Upper lobe of left lung (tissue), 4 donors: ENCODE data around the gene SNX13.

Experiments used
- CTCF ChIP-seq, 6 experiments: fragments of 450-650 bp in 4 of 6; fragments of 200-600 bp in 2 of 6; sonication (generic) in 2 of 6; IDR thresholded peaks; one replicate each; pipeline ENCODE4 v1.5.1; 2016 to 2019; ENCODE audit warnings: antibody characterized with exemption in 6 of 6
- EP300 ChIP-seq, 4 donors: sonication (generic); formaldehyde crosslinking; IDR thresholded peaks; one replicate each; pipeline ENCODE4 v1.5.1; 2017; ENCODE audit warnings: antibody characterized with exemption in 4 of 4, control low read depth in 2 of 4
- POLR2A ChIP-seq, 4 donors: fragments of 450-650 bp; IDR thresholded peaks; one replicate each; pipeline ENCODE4 v1.5.1; 2016 to 2017; ENCODE audit warnings: antibody characterized with exemption in 4 of 4, mild to moderate bottlenecking in 2 of 4
- POLR2AphosphoS5 ChIP-seq, 2 donors: sonication (generic); formaldehyde crosslinking; IDR thresholded peaks; one replicate each; pipeline ENCODE4 v1.5.1; 2017; ENCODE audit warnings: antibody characterized with exemption in 2 of 2

- no peak for TF ChIP-seq CTCF (IDR thresholded peaks at IDR 0.05)
- TF ChIP-seq POLR2AphosphoS5 (IDR thresholded peaks at IDR 0.05) = no peak
- no peak for TF ChIP-seq POLR2A (IDR thresholded peaks at IDR 0.05)
- TF ChIP-seq EP300 (IDR thresholded peaks at IDR 0.05) = no peak
These were observed 10.5 kb downstream of the SNX13 start for GRCh38 chr7:17929647-17930395.
